ENCODE data around the gene BFSP1. TPM values are rescaled to one million over a fixed set of nuclear protein-coding genes. Genes with fewer than 3 reads are reported as not detected.
A peak's percentile ranks its signal among the peaks of the same experiment; 100 is the strongest.

Gene BFSP1
- total RNA-seq, 1 donor from 2014 or later, result 4.2 TPM

DNA sequence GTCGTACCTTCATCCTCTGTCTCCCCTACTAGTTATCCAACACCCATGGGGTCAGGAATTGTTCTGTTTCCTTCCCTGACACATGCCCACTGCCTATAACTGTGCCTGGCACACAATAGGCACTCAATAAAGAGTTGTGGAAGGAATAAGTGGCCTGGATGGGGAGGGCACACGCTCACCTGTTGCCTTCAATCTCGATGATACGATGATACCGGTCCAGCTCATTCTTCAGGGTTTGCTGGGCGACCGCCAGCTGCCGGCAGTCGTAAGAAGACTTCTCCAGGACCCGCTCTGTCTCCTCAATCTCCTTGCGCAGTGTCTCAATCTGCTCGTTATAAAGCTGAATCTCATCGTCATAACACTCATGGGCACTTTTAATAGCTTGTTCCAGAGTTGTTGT, 32.5 kb downstream of the BFSP1 start:
- Mint-ChIP-seq H3K4me3 (ENCODE audit: unreplicated experiment) (no peak overlapping the region), H3K9me3 (ENCODE audit: unreplicated experiment) (no peaks in the 10 kb centered on the region), H3K27me3 (ENCODE audit: low read depth, unreplicated experiment) (peaks cover 19% of the 10 kb centered on the region), H3K4me1 (ENCODE audit: low read depth, unreplicated experiment) (peaks cover 12% of the 10 kb centered on the region), H3K36me3 (ENCODE audit: low read depth, unreplicated experiment) (no peaks in the 10 kb centered on the region), H3K27ac (ENCODE audit: unreplicated experiment) (peak overlapping the region; percentile 13)
- Histone ChIP-seq H3K27ac (ENCODE audit: low read depth, low read length) (no peak overlapping the region), H3K36me3 (ENCODE audit: insufficient read depth, low read length) (no peaks in the 10 kb centered on the region), H2AFZ (ENCODE audit: low read depth, low read length) (no peak overlapping the region), H3K4me1 (ENCODE audit: insufficient read depth, low read length) (peaks cover 7% of the 10 kb centered on the region), H3K9ac (ENCODE audit: low read length) (no peak overlapping the region), H3K79me2 (ENCODE audit: insufficient read depth, low read length) (no peaks in the 10 kb centered on the region), H3K9me3 (ENCODE audit: insufficient read depth, low read depth, low read length) (no peaks in the 10 kb centered on the region), H3K27me3 (ENCODE audit: insufficient read depth, low read length) (peaks cover 7% of the 10 kb centered on the region), H3K4me3 (ENCODE audit: insufficient read depth, low read depth, low read length) (no peak overlapping the region), H3K4me2 (ENCODE audit: low read length) (no peak overlapping the region), H4K20me1 (ENCODE audit: insufficient read depth, low read length) (no peaks in the 10 kb centered on the region)
- no peak for FAIRE-seq
- DNase-seq (ENCODE audit: low read depth), result no peak
- TF ChIP-seq, protein P1, sequence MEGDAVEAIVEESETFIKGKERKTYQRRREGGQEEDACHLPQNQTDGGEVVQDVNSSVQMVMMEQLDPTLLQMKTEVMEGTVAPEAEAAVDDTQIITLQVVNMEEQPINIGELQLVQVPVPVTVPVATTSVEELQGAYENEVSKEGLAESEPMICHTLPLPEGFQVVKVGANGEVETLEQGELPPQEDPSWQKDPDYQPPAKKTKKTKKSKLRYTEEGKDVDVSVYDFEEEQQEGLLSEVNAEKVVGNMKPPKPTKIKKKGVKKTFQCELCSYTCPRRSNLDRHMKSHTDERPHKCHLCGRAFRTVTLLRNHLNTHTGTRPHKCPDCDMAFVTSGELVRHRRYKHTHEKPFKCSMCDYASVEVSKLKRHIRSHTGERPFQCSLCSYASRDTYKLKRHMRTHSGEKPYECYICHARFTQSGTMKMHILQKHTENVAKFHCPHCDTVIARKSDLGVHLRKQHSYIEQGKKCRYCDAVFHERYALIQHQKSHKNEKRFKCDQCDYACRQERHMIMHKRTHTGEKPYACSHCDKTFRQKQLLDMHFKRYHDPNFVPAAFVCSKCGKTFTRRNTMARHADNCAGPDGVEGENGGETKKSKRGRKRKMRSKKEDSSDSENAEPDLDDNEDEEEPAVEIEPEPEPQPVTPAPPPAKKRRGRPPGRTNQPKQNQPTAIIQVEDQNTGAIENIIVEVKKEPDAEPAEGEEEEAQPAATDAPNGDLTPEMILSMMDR (IDR thresholded peaks at IDR 0.05; ENCODE audit: insufficient read depth, low read depth, low read length), result no peak
- TF ChIP-seq EZH2 (IDR thresholded peaks at IDR 0.05; ENCODE audit: insufficient read depth, low read length), result no peak

DNA sequence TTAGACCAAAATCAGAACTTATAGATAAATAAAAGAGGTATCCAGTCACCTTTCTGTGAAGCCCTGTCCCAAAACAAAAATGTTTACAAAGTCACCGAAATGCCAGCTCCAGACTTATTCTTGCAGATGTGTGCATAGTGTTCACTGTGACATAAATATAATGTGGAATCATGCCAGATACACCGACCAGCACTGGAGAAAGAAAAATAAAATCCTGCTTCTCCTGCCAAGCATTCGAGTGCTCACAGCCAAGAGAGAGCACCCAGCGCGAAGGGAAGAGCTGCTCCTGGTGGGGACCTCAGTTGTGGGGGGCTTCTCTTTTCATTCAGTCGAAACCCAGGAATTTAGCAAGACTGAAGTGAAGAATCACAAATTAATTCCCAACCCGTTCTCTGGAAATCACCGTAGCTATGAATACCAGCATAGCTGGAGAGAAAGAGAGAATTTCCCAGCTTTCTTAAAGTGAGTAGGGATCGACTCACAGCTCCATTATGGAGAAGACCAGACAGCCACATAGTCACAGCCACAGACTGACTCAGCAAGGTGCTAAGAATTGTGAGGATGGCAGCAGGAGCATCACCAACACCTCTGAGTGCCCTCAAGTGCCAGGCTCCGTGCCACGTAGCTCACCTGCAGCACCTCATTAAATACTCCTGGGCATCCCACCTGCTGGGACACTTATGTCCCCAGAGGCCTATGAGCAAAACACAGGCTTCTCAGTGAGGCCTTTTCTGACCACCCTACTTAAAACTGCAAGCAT, 33.2 kb downstream of the BFSP1 start:
- no peak for TF ChIP-seq EZH2 (IDR thresholded peaks at IDR 0.05; ENCODE audit: insufficient read depth, low read length)
- TF ChIP-seq, protein P1 (IDR thresholded peaks at IDR 0.05; ENCODE audit: insufficient read depth, low read depth, low read length), result no peak
- peaks cover 15% of the 10 kb centered on the region for H3K27me3 Mint-ChIP-seq (ENCODE audit: low read depth, unreplicated experiment)
- Histone ChIP-seq H3K9me3 (ENCODE audit: insufficient read depth, low read depth, low read length) (no peaks in the 10 kb centered on the region), H3K4me1 (ENCODE audit: insufficient read depth, low read length) (peaks cover 7% of the 10 kb centered on the region), H3K79me2 (ENCODE audit: insufficient read depth, low read length) (no peaks in the 10 kb centered on the region), H3K27me3 (ENCODE audit: insufficient read depth, low read length) (peaks cover 7% of the 10 kb centered on the region), H3K36me3 (ENCODE audit: insufficient read depth, low read length) (no peaks in the 10 kb centered on the region), H3K4me2 (ENCODE audit: low read length) (peak overlapping the region; percentile 46), H4K20me1 (ENCODE audit: insufficient read depth, low read length) (no peaks in the 10 kb centered on the region), H2AFZ (ENCODE audit: low read depth, low read length) (no peak overlapping the region), H3K4me3 (ENCODE audit: insufficient read depth, low read depth, low read length) (no peak overlapping the region), H3K9ac (ENCODE audit: low read length) (peak overlapping the region; percentile 21), H3K27ac (ENCODE audit: low read depth, low read length) (no peak overlapping the region)
- no peaks in the 10 kb centered on the region for H3K36me3 Mint-ChIP-seq (ENCODE audit: low read depth, unreplicated experiment)
- H3K4me3 Mint-ChIP-seq (ENCODE audit: unreplicated experiment), result no peak overlapping the region
- no peaks in the 10 kb centered on the region for H3K9me3 Mint-ChIP-seq (ENCODE audit: unreplicated experiment)
- H3K27ac Mint-ChIP-seq (ENCODE audit: unreplicated experiment), result peak overlapping the region; percentile 13
- DNase-seq (ENCODE audit: low read depth) (no peak), FAIRE-seq (no peak)
- peaks cover 12% of the 10 kb centered on the region for H3K4me1 Mint-ChIP-seq (ENCODE audit: low read depth, unreplicated experiment)

DNA sequence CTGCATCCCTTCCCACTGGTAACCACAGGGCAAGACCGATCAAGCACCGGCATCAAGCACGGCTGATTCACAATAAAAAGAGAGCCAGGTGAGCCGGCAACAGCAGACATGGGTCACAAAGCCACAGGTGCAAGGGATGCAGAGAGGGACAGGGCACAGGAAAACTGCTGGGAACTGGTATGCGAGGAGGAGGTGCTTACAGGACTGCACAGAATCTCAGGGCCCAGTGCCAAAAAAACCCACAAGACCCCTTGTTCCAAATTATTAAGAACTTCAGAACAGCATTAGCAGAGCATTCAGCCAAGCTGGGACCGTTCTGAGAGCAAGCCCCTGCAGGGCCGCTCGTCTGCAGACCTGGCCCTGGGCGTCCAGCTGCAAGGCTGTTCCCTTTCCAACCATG, 35.4 kb downstream of the BFSP1 start:
- H3K36me3 ChIP-seq (ENCODE audit: insufficient read depth, low read length), result no peaks in the 10 kb centered on the region
- H4K20me1 ChIP-seq (ENCODE audit: insufficient read depth, low read length), result no peaks in the 10 kb centered on the region
- Mint-ChIP-seq H3K27me3 (ENCODE audit: low read depth, unreplicated experiment) (peaks cover 11% of the 10 kb centered on the region), H3K36me3 (ENCODE audit: low read depth, unreplicated experiment) (no peaks in the 10 kb centered on the region), H3K27ac (ENCODE audit: unreplicated experiment) (no peak overlapping the region), H3K4me3 (ENCODE audit: unreplicated experiment) (no peak overlapping the region), H3K9me3 (ENCODE audit: unreplicated experiment) (no peaks in the 10 kb centered on the region), H3K4me1 (ENCODE audit: low read depth, unreplicated experiment) (peaks cover 12% of the 10 kb centered on the region)
- no peak for DNase-seq (ENCODE audit: low read depth)
- H3K4me1 ChIP-seq (ENCODE audit: insufficient read depth, low read length), result peaks cover 7% of the 10 kb centered on the region
- no peak overlapping the region for H2AFZ ChIP-seq (ENCODE audit: low read depth, low read length)
- no peak overlapping the region for H3K9ac ChIP-seq (ENCODE audit: low read length)
- no peaks in the 10 kb centered on the region for H3K27me3 ChIP-seq (ENCODE audit: insufficient read depth, low read length)
- no peaks in the 10 kb centered on the region for H3K9me3 ChIP-seq (ENCODE audit: insufficient read depth, low read depth, low read length)
- no peak for FAIRE-seq
- no peaks in the 10 kb centered on the region for H3K79me2 ChIP-seq (ENCODE audit: insufficient read depth, low read length)
- H3K27ac ChIP-seq (ENCODE audit: low read depth, low read length), result no peak overlapping the region
- no peak overlapping the region for H3K4me2 ChIP-seq (ENCODE audit: low read length)
- TF ChIP-seq, protein P1 (IDR thresholded peaks at IDR 0.05; ENCODE audit: insufficient read depth, low read depth, low read length), result no peak
- TF ChIP-seq EZH2 (IDR thresholded peaks at IDR 0.05; ENCODE audit: insufficient read depth, low read length), result no peak
- no peak overlapping the region for H3K4me3 ChIP-seq (ENCODE audit: insufficient read depth, low read depth, low read length)

Measured in astrocyte (in vitro differentiated cells and primary cell).